ENCODE data around the gene PCDHGC4.

Gene PCDHGC4

GRCh38 chr5:141532726-141533125 lies 47.9 kb downstream of the PCDHGC4 start:
- no peak for DNase-seq

DNA sequence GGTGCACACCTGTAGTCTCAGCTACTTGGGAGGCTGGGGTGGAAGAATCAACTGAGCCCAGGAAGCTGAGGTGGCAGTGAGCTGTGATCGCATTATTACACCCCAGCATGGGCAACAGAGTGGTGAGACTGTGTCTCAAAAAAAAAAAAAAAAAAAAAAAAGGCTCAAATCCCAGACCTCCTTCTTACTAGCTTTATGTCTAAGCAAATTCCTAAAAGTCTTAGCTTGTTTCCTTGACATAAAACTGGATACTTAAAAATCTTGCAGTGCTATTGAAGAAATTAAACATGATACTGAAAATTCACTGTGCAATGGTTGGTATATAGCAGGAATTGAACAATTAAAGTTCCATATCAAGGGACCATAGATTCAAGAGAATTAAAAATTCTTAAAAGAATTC lies 49.1 kb downstream of the PCDHGC4 start:
- no peak for DNase-seq

GRCh38 chr5:141534492-141535213 lies 49.8 kb downstream of the PCDHGC4 start:
- DNase-seq = no peak
